Placental epithelial cell (primary cell): Measurements from ENCODE around the gene STUM. TPM values are rescaled to one million over a fixed set of nuclear protein-coding genes. Genes with fewer than 3 reads are reported as not detected.

Source experiments
- total RNA-seq: library from RNA; depleted of rRNA; stranded (reverse); fragments of >200 nt; gene quantifications from 2 replicates; pipeline ENCODE4 v1.2.3, GENCODE V29; 2012

Gene STUM, protein sequence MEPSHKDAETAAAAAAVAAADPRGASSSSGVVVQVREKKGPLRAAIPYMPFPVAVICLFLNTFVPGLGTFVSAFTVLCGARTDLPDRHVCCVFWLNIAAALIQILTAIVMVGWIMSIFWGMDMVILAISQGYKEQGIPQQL
- not detected in 2 replicates for total RNA-seq

DNA sequence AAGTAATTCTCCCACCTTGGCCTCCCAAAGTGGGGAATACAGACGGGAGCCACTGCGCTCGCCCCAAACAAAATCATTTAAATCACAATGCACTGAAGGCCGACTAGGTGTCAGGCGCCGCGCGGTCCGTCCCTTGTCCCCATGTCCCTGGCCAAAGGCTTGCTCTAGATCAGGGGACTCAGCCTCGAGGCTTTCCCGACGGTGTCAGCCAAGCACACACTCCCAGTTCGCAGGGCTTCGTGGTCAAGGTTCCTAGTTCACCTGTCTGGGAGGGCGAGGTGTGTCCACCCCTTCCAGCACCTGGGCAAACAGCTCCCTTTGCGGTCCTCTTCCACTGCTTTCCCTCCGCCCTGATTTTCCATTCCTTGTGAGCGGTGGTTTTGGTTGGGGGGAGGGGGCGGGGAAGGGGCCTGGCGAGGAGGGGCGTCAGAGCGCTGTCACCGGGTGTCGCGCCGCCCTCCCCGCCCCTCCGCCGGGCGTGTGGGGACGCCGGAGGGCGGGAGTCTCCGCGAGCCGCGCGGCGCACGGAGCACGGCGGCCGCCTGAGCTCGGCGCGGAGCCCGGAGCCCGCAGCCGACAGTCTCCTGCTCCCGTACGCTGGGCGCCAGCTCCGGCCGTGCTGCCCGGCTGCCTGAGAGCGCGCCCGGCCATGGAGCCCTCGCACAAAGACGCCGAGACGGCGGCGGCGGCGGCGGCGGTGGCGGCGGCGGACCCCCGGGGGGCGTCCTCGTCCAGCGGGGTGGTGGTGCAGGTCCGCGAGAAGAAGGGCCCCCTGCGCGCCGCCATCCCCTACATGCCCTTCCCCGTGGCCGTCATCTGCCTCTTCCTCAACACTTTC, at the start of gene STUM:
STUM (plus strand) TSS at position 509 of the 838 bp plus-strand sequence; CDS start at position 650, 141 bp downstream.

Other genes with a start within 250 kb of the STUM start
- gene LIN9, start 239.6 kb upstream of the STUM start, total RNA-seq: 2.0 and 2.4 TPM in 2 replicates
- 60.5 and 123 TPM in 2 replicates for gene PARP1, start 140.7 kb upstream of the STUM start, total RNA-seq
- 10.4 and 18.8 TPM in 2 replicates for gene ITPKB, start 190.5 kb downstream of the STUM start, total RNA-seq